Ishikawa (cell line): ENCODE results near the gene TUBGCP6.
A peak's percentile ranks its signal among the peaks of the same experiment; 100 is the strongest.

Experiments used
- CEBPB ChIP-seq: IDR thresholded peaks from 2 replicates; pipeline ENCODE4 v1.6.1; 2012
- CREB1 ChIP-seq: IDR thresholded peaks from 2 replicates; pipeline ENCODE4 v1.6.1; 2012; ENCODE audit warnings: low read depth
- EGR1 ChIP-seq: IDR thresholded peaks from 2 replicates; pipeline ENCODE4 v1.6.1; 2012
- EP300 ChIP-seq: IDR thresholded peaks from 2 replicates; pipeline ENCODE4 v1.6.1; 2012; ENCODE audit warnings: borderline replicate concordance
- FOXM1 ChIP-seq: IDR thresholded peaks from 2 replicates; pipeline ENCODE4 v1.6.1; 2012; ENCODE audit warnings: low read depth, borderline replicate concordance
- MAX ChIP-seq: IDR thresholded peaks from 2 replicates; pipeline ENCODE4 v1.6.1; 2012
- NFIC ChIP-seq: IDR thresholded peaks from 2 replicates; pipeline ENCODE4 v1.6.1; 2012
- RAD21 ChIP-seq: IDR thresholded peaks from 2 replicates; pipeline ENCODE4 v1.6.1; 2012; ENCODE audit warnings: low read depth
- REST ChIP-seq: IDR thresholded peaks from 2 replicates; pipeline ENCODE4 v1.6.1; 2012; ENCODE audit warnings: low read depth, mild to moderate bottlenecking
- TAF1 ChIP-seq: IDR thresholded peaks from 2 replicates; pipeline ENCODE4 v1.6.1; 2012; ENCODE audit warnings: low read depth, mild to moderate bottlenecking
- TCF12 ChIP-seq: IDR thresholded peaks from 2 replicates; pipeline ENCODE4 v1.6.1; 2012; ENCODE audit warnings: low read depth
- TEAD4 ChIP-seq: IDR thresholded peaks from 2 replicates; pipeline ENCODE4 v1.6.1; 2012
- USF1 ChIP-seq: IDR thresholded peaks from 2 replicates; pipeline ENCODE4 v1.6.1; 2012
- YY1 ChIP-seq: IDR thresholded peaks from 2 replicates; pipeline ENCODE4 v1.6.1; 2012; ENCODE audit warnings: low read depth
- ZBTB7A ChIP-seq: IDR thresholded peaks from 2 replicates; pipeline ENCODE4 v1.6.1; 2012; ENCODE audit warnings: low read depth

Gene TUBGCP6

GRCh38 chr22:50262973-50263617 lies 18.3 kb upstream of the TUBGCP6 start:
- TF ChIP-seq TEAD4 (no peak), NFIC (peak; percentile 75), EGR1 (no peak), REST (no peak), EP300 (no peak), FOXM1 (no peak), TCF12 (no peak), CREB1 (no peak)

GRCh38 chr22:50262460-50262911 lies 17.7 kb upstream of the TUBGCP6 start:
- TF ChIP-seq TCF12 (0 out of 2 replicates have a peak, but pooled peaks have one; percentile 48), USF1 (peak; percentile 24; the same call in 1 of the 2 replicates), FOXM1 (no peak), ZBTB7A (peak; percentile 69)

GRCh38 chr22:50261615-50262459 lies 17.0 kb upstream of the TUBGCP6 start, which contains the start of gene MAPK12:
Gene MAPK12 (minus strand): TSS chr22:50261683. CDS start chr22:50261509, 174 bp downstream.
- TF ChIP-seq EP300 (no peak), MAX (no peak), YY1 (no peak), USF1 (peak; percentile 89), CREB1 (no peak)

- TF ChIP-seq USF1 (no peak), CEBPB (no peak), MAX (peak; percentile 79), REST (0 out of 2 replicates have a peak, but pooled peaks have one; percentile 11), EP300 (no peak), TEAD4 (no peak), ZBTB7A (peak; percentile 84)
Observed at GRCh38 chr22:50260801-50261614, 16.2 kb upstream of the TUBGCP6 start.

- 0 out of 2 replicates have a peak, but pooled peaks have one; percentile 1 for TF ChIP-seq MAX
- no peak for TF ChIP-seq ZBTB7A
Observed at GRCh38 chr22:50260434-50260800, 15.6 kb upstream of the TUBGCP6 start.

GRCh38 chr22:50259302-50259701 lies 14.5 kb upstream of the TUBGCP6 start:
- no peak for TF ChIP-seq EP300
- TF ChIP-seq TCF12, result no peak
- TF ChIP-seq CEBPB, result no peak
- TF ChIP-seq NFIC, result no peak
- no peak for TF ChIP-seq TEAD4
- TF ChIP-seq EGR1, result no peak
- TF ChIP-seq RAD21, result no peak
- TF ChIP-seq USF1, result no peak
- TF ChIP-seq FOXM1, result no peak
- no peak for TF ChIP-seq MAX
- no peak for TF ChIP-seq YY1
- TF ChIP-seq REST, result no peak
- no peak for TF ChIP-seq CREB1
- TF ChIP-seq ZBTB7A, result no peak
- no peak for TF ChIP-seq TAF1
